H9 (cell line): ENCODE results near the gene PLXNB3. TPM values are rescaled to one million over a fixed set of nuclear protein-coding genes. Genes with fewer than 3 reads are reported as not detected.

ENCODE experiments used
- DNase-seq: peaks from one replicate; pipeline ENCODE4 v3.0.0-alpha.2; 2017
- H2AFZ ChIP-seq: one replicate; pipeline ENCODE4 v1.6.1; 2013; ENCODE audit warnings: mild to moderate bottlenecking, low read length, control low read depth, moderate library complexity
- H2AK5ac ChIP-seq: 2 replicates; pipeline ENCODE4 v1.6.1; 2013; ENCODE audit warnings: low read length, control low read depth, mixed read lengths; ENCODE audit not compliant: insufficient read length
- H2BK120ac ChIP-seq: one replicate; pipeline ENCODE4 v1.6.1; 2013; ENCODE audit warnings: low read depth, mild to moderate bottlenecking, low read length, control low read depth, inconsistent platforms; ENCODE audit not compliant: poor library complexity, severe bottlenecking
- H2BK12ac ChIP-seq: 2 replicates; pipeline ENCODE4 v1.6.1; 2013; ENCODE audit warnings: low read length, control low read depth, mixed read lengths, low read depth; ENCODE audit not compliant: insufficient read length
- H2BK15ac ChIP-seq: 2 replicates; pipeline ENCODE4 v1.6.1; 2013; ENCODE audit warnings: low read depth, low read length, control low read depth
- H2BK20ac ChIP-seq: one replicate; pipeline ENCODE4 v1.6.1; 2013; ENCODE audit warnings: low read depth, mild to moderate bottlenecking, low read length, control low read depth, inconsistent platforms; ENCODE audit not compliant: poor library complexity, severe bottlenecking
- H2BK5ac ChIP-seq: 2 replicates; pipeline ENCODE4 v1.6.1; 2013; ENCODE audit warnings: low read length, control low read depth, mixed read lengths; ENCODE audit not compliant: insufficient read length
- H3K14ac ChIP-seq: 2 replicates; pipeline ENCODE4 v1.6.1; 2013; ENCODE audit warnings: low read length, control low read depth; ENCODE audit not compliant: insufficient read depth
- H3K18ac ChIP-seq: 2 replicates; pipeline ENCODE4 v1.6.1; 2013; ENCODE audit warnings: low read depth, mild to moderate bottlenecking, mixed read lengths, low read length, control low read depth; ENCODE audit not compliant: insufficient read length
- H3K23ac ChIP-seq: 2 replicates; pipeline ENCODE4 v1.6.1; 2013; ENCODE audit warnings: low read length, control low read depth, mixed read lengths, low read depth; ENCODE audit not compliant: insufficient read length
- H3K23me2 ChIP-seq: 2 replicates; pipeline ENCODE4 v1.6.1; 2013; ENCODE audit warnings: low read depth, mild to moderate bottlenecking, mixed read lengths, low read length, control low read depth; ENCODE audit not compliant: insufficient read length, poor library complexity, severe bottlenecking
- H3K27ac ChIP-seq: 2 replicates; pipeline ENCODE4 v1.5.1; 2013; ENCODE audit warnings: low read length, control low read depth, mixed read lengths, low read depth; ENCODE audit not compliant: insufficient read length
- H3K27me3 ChIP-seq: 2 replicates; pipeline ENCODE4 v1.6.1; 2013; ENCODE audit warnings: low read length, control low read depth, inconsistent platforms; ENCODE audit not compliant: insufficient read depth
- H3K4ac ChIP-seq: 2 replicates; pipeline ENCODE4 v1.6.1; 2013; ENCODE audit warnings: low read depth, mild to moderate bottlenecking, control low read depth, inconsistent platforms, low read length, moderate library complexity
- H3K4me1 ChIP-seq: 2 replicates; pipeline ENCODE4 v1.6.1; 2013; ENCODE audit warnings: low read length, control low read depth, inconsistent platforms; ENCODE audit not compliant: insufficient read depth
- H3K4me2 ChIP-seq: 2 replicates; pipeline ENCODE4 v1.6.1; 2013; ENCODE audit warnings: low read length, control low read depth, mixed read lengths; ENCODE audit not compliant: insufficient read length, insufficient read depth
- H3K56ac ChIP-seq: 2 replicates; pipeline ENCODE4 v1.6.1; 2013; ENCODE audit warnings: low read depth, mild to moderate bottlenecking, mixed read lengths, low read length, control low read depth; ENCODE audit not compliant: insufficient read length
- H3K79me1 ChIP-seq: 2 replicates; pipeline ENCODE4 v1.6.1; 2013; ENCODE audit warnings: low read depth, mild to moderate bottlenecking, moderate library complexity, low read length, control low read depth, inconsistent platforms; ENCODE audit not compliant: insufficient read depth, poor library complexity, severe bottlenecking
- H3K79me2 ChIP-seq: 2 replicates; pipeline ENCODE4 v1.6.1; 2013; ENCODE audit warnings: low read length, control low read depth, inconsistent platforms; ENCODE audit not compliant: insufficient read depth
- H3K9ac ChIP-seq: 2 replicates; pipeline ENCODE4 v1.6.1; 2013; ENCODE audit warnings: low read length, control low read depth, mixed read lengths; ENCODE audit not compliant: insufficient read length; ENCODE audit errors: extremely low read depth
- H3K9me3 ChIP-seq: one replicate; pipeline ENCODE4 v1.6.1; 2013; ENCODE audit warnings: low read depth, low read length, inconsistent platforms; ENCODE audit not compliant: control insufficient read depth
- H3T11ph ChIP-seq: one replicate; pipeline ENCODE4 v1.6.1; 2013; ENCODE audit warnings: mild to moderate bottlenecking, low read length, control low read depth, inconsistent platforms
- H4K20me1 ChIP-seq: one replicate; pipeline ENCODE4 v1.6.1; 2013; ENCODE audit not compliant: control insufficient read depth, insufficient read length, insufficient read depth
- H4K5ac ChIP-seq: 2 replicates; pipeline ENCODE4 v1.6.1; 2013; ENCODE audit warnings: low read depth, mild to moderate bottlenecking, mixed read lengths, low read length, control low read depth; ENCODE audit not compliant: insufficient read length
- H4K8ac ChIP-seq: replicated peaks from 2 replicates; pipeline ENCODE4 v1.6.1; 2013; ENCODE audit warnings: low read length, control low read depth, mixed read lengths, low read depth; ENCODE audit not compliant: insufficient read length
- H4K91ac ChIP-seq: 2 replicates; pipeline ENCODE4 v1.6.1; 2013; ENCODE audit warnings: low read depth, mild to moderate bottlenecking, moderate library complexity, mixed read lengths, low read length, control low read depth; ENCODE audit not compliant: insufficient read length
- H3K27ac Mint-ChIP-seq, 3 experiments: 2 replicates in 2 of 3; 3 replicates in 1 of 3; pipeline ENCODE4 v1.8.0; 2020 to 2021; ENCODE audit warnings: mixed read lengths in 3 of 3, mild to moderate bottlenecking in 1 of 3, moderate library complexity in 1 of 3
- H3K27me3 Mint-ChIP-seq: 2 replicates; pipeline ENCODE4 v1.8.0; 2021; ENCODE audit warnings: low read depth, mild to moderate bottlenecking, moderate library complexity, mixed read lengths
- H3K36me3 Mint-ChIP-seq, 3 experiments: 2 replicates in 2 of 3; 3 replicates in 1 of 3; pipeline ENCODE4 v1.8.0; 2020 to 2021; ENCODE audit warnings: low read depth in 3 of 3, mixed read lengths in 3 of 3; ENCODE audit not compliant: insufficient read depth in 1 of 3
- H3K4me1 Mint-ChIP-seq, 2 experiments: 2 replicates each; pipeline ENCODE4 v1.8.0; 2020; ENCODE audit warnings: mixed read lengths in 2 of 2
- H3K4me3 Mint-ChIP-seq, 2 experiments: 2 replicates in 1 of 2; 3 replicates in 1 of 2; pipeline ENCODE4 v1.8.0; 2020 to 2021; ENCODE audit warnings: mild to moderate bottlenecking in 2 of 2, mixed read lengths in 2 of 2, moderate library complexity in 1 of 2
- H3K9me3 Mint-ChIP-seq, 2 experiments: 2 replicates in 1 of 2; 3 replicates in 1 of 2; pipeline ENCODE4 v1.8.0; 2020; ENCODE audit warnings: mild to moderate bottlenecking in 2 of 2, mixed read lengths in 2 of 2, moderate library complexity in 1 of 2
- CTCF ChIP-seq: fragments of 200-600 bp; sonication (generic); conservative IDR thresholded peaks from 3 replicates; pipeline ENCODE4 v1.8.0; 2021; ENCODE audit warnings: antibody characterized with exemption, mild to moderate bottlenecking
- WGBS: extraction: QIAGEN DNeasy Blood & Tissue Kit; methylation state at CpG from one replicate; pipeline ENCODE4 v1.1.7; 2013; ENCODE audit warnings: missing lambda C conversion rate, low lambda C conversion rate, mixed read lengths; ENCODE audit not compliant: insufficient read length; ENCODE audit errors: extremely low coverage; 5-methylcytosine and 5-hydroxymethylcytosine counted together
- total RNA-seq: library from RNA; stranded (reverse); gene quantifications from 2 replicates; pipeline ENCODE4 v1.2.1, GENCODE V29; 2021

The PLXNB3 gene
- total RNA-seq, 1 experiment from 2014 or later = 1.9 TPM

- Histone ChIP-seq H3K4me1 (no peaks in the 10 kb centered on the region), H3K4me2 (no peak overlapping the region), H3K9ac (no peak overlapping the region)
Observed at GRCh38 chrX:153732401-153732800, 31.6 kb upstream of the PLXNB3 start.

More at GRCh38 chrX:153732401-153732800, 31.6 kb upstream of the PLXNB3 start:
- H4K91ac ChIP-seq = no peak overlapping the region
- peaks cover 12 to 44% (median 40%) of the 10 kb centered on the region in 3 experiments for H3K36me3 Mint-ChIP-seq
- no peak for DNase-seq
- TF ChIP-seq CTCF = no peak
- no peak overlapping the region for H3K14ac ChIP-seq
- H3K23me2 ChIP-seq = no peaks in the 10 kb centered on the region
- no peak overlapping the region for H2AK5ac ChIP-seq
- H2BK15ac ChIP-seq = no peak overlapping the region
- no peak overlapping the region for H2BK12ac ChIP-seq
- no peak overlapping the region for H3K4me3 Mint-ChIP-seq
- H3K27ac Mint-ChIP-seq = no peak overlapping the region
- no peak overlapping the region for H2BK120ac ChIP-seq
- no peak overlapping the region for H4K5ac ChIP-seq
- H3K9me3 Mint-ChIP-seq = peaks cover 72 to 82% of the 10 kb centered on the region in 2 experiments
- H3K79me2 ChIP-seq = no peaks in the 10 kb centered on the region
- no peaks in the 10 kb centered on the region for H3K79me1 ChIP-seq
- H3K56ac ChIP-seq = no peak overlapping the region
- no peaks in the 10 kb centered on the region for H3K27me3 ChIP-seq
- no peak overlapping the region for H4K8ac ChIP-seq
- H3K18ac ChIP-seq = no peak overlapping the region
- peaks cover 47% of the 10 kb centered on the region for H3K9me3 ChIP-seq
- H2BK20ac ChIP-seq = no peak overlapping the region
- H3K27me3 Mint-ChIP-seq = no peaks in the 10 kb centered on the region; the same call in 1 of the 2 replicates
- H3K4ac ChIP-seq = no peak overlapping the region
- WGBS = no CpG with 5 or more reads among the region's 14 CpGs
- no peak overlapping the region for H2AFZ ChIP-seq
- H3K4me1 Mint-ChIP-seq = peaks cover 12 to 14% of the 10 kb centered on the region in 2 experiments
- no peak overlapping the region for H3T11ph ChIP-seq
- H4K20me1 ChIP-seq = no peaks in the 10 kb centered on the region
- no peak overlapping the region for H3K27ac ChIP-seq
- H2BK5ac ChIP-seq = no peak overlapping the region
- H3K23ac ChIP-seq = no peak overlapping the region
